HEK293 (cell line): ENCODE measurements around the gene MAF.

Experiments used
- CTCF ChIA-PET: fragments of 350-600 bp; formaldehyde crosslinking; extraction: SDS; loops from one replicate; lab custom pipeline; 2021; ENCODE audit warnings: antibody characterized with exemption; lab: Yijun Ruan, JAX
- POLR2A ChIA-PET: fragments of 300-600 bp; formaldehyde crosslinking; extraction: SDS; loops from one replicate; lab custom pipeline; 2020; ENCODE audit warnings: antibody characterized with exemption, inconsistent platforms; lab: Yijun Ruan, JAX
- H3K27ac ChIP-seq: fragments of 200-500 bp; sonication (Bioruptor generic); 2 replicates; pipeline ENCODE4 v1.5.1; 2014; ENCODE audit warnings: low read depth, low read length, control low read depth, inconsistent platforms; ENCODE audit errors: extremely low read depth
- H3K36me3 ChIP-seq, 2 experiments: fragments of 200-500 bp in 1 of 2; sonication (Bioruptor generic) in 1 of 2; 1 replicate in 1 of 2; 2 replicates in 1 of 2; pipeline ENCODE4 v1.5.1; 2014 to 2017; ENCODE audit warnings: inconsistent platforms in 2 of 2, low read length in 2 of 2; ENCODE audit not compliant: control insufficient read depth in 2 of 2, insufficient read depth in 1 of 2
- H3K4me1 ChIP-seq: fragments of 200-500 bp; sonication (Bioruptor generic); 2 replicates; pipeline ENCODE4 v1.5.1; 2014; ENCODE audit warnings: mild to moderate bottlenecking, low read length, inconsistent platforms; ENCODE audit not compliant: control insufficient read depth, insufficient read depth
- H3K4me3 ChIP-seq: 2 replicates; pipeline ENCODE4 v1.5.1; 2011; ENCODE audit warnings: low read depth, mild to moderate bottlenecking, control low read depth, low read length, moderate library complexity
- H3K9me3 ChIP-seq: fragments of 200-500 bp; sonication (Bioruptor generic); 2 replicates; pipeline ENCODE4 v1.5.1; 2014; ENCODE audit warnings: low read depth, low read length, inconsistent platforms; ENCODE audit not compliant: control insufficient read depth, insufficient read depth
- BCL11A ChIP-seq: fragments of 450-650 bp; formaldehyde crosslinking; IDR thresholded peaks from 2 replicates; pipeline ENCODE4 v1.5.1; 2016; ENCODE audit warnings: low read depth, missing biosample characterization, missing genetic modification characterization
- BCL6B ChIP-seq: fragments of 450-650 bp; formaldehyde crosslinking; IDR thresholded peaks from 2 replicates; pipeline ENCODE4 v1.5.1; 2017; ENCODE audit warnings: missing biosample characterization, missing genetic modification characterization
- HIC1 ChIP-seq: fragments of 450-650 bp; formaldehyde crosslinking; IDR thresholded peaks from 2 replicates; pipeline ENCODE4 v1.5.1; 2016; ENCODE audit warnings: missing biosample characterization, missing genetic modification characterization
- HOXD13 ChIP-seq: sonication (generic); formaldehyde crosslinking; IDR thresholded peaks from 2 replicates; pipeline ENCODE4 v1.8.0; 2022; ENCODE audit warnings: missing genetic modification reagents, borderline replicate concordance
- KLF16 ChIP-seq: fragments of 450-650 bp; formaldehyde crosslinking; IDR thresholded peaks from 2 replicates; pipeline ENCODE4 v1.5.1; 2017; ENCODE audit warnings: missing biosample characterization, missing genetic modification characterization
- KLF9 ChIP-seq: fragments of 450-650 bp; formaldehyde crosslinking; IDR thresholded peaks from 2 replicates; pipeline ENCODE4 v1.5.1; 2016; ENCODE audit warnings: missing biosample characterization, missing genetic modification characterization, low read depth
- TRIM28 ChIP-seq: IDR thresholded peaks from 2 replicates; pipeline ENCODE4 v1.6.1; 2011; ENCODE audit warnings: low read length, control low read depth, borderline replicate concordance
- ZBTB17 ChIP-seq: fragments of 450-650 bp; formaldehyde crosslinking; IDR thresholded peaks from 2 replicates; pipeline ENCODE4 v1.5.1; 2016; ENCODE audit warnings: missing biosample characterization, missing genetic modification characterization
- ZBTB48 ChIP-seq: fragments of 450-650 bp; formaldehyde crosslinking; IDR thresholded peaks from 2 replicates; pipeline ENCODE4 v1.5.1; 2016; ENCODE audit warnings: missing biosample characterization, missing genetic modification characterization
- ZFHX2 ChIP-seq: fragments of 450-650 bp; formaldehyde crosslinking; conservative IDR thresholded peaks from 2 replicates; pipeline ENCODE4 v1.5.1; 2016; ENCODE audit warnings: missing biosample characterization, missing genetic modification characterization
- ZNF146 ChIP-seq: fragments of 450-650 bp; formaldehyde crosslinking; IDR thresholded peaks from 2 replicates; pipeline ENCODE4 v1.5.1; 2016; ENCODE audit warnings: missing biosample characterization, missing genetic modification characterization
- ZNF16 ChIP-seq: fragments of 450-650 bp; formaldehyde crosslinking; IDR thresholded peaks from 2 replicates; pipeline ENCODE4 v1.5.1; 2016; ENCODE audit warnings: low read depth, missing biosample characterization, missing genetic modification characterization
- ZNF202 ChIP-seq: fragments of 450-650 bp; formaldehyde crosslinking; IDR thresholded peaks from 2 replicates; pipeline ENCODE4 v1.5.1; 2016; ENCODE audit warnings: missing biosample characterization, missing genetic modification characterization, borderline replicate concordance
- ZNF280C ChIP-seq: fragments of 450-650 bp; formaldehyde crosslinking; IDR thresholded peaks from 2 replicates; pipeline ENCODE4 v1.5.1; 2016; ENCODE audit warnings: missing biosample characterization, missing genetic modification characterization
- ZNF335 ChIP-seq: fragments of 450-650 bp; formaldehyde crosslinking; conservative IDR thresholded peaks from 2 replicates; pipeline ENCODE4 v1.5.1; 2016; ENCODE audit warnings: missing biosample characterization, missing genetic modification characterization
- ZNF37A ChIP-seq: fragments of 450-650 bp; IDR thresholded peaks from 2 replicates; pipeline ENCODE4 v1.5.1; 2018; ENCODE audit warnings: missing biosample characterization, missing genetic modification characterization
- ZNF510 ChIP-seq: fragments of 450-650 bp; formaldehyde crosslinking; IDR thresholded peaks from 2 replicates; pipeline ENCODE4 v1.5.1; 2018; ENCODE audit warnings: mild to moderate bottlenecking, missing genetic modification characterization, missing biosample characterization; ENCODE audit not compliant: insufficient replicate concordance
- ZNF549 ChIP-seq: fragments of 450-650 bp; IDR thresholded peaks from 2 replicates; pipeline ENCODE4 v1.5.1; 2018; ENCODE audit warnings: missing biosample characterization, missing genetic modification characterization, mild to moderate bottlenecking, inconsistent platforms, moderate library complexity
- ZNF555 ChIP-seq: fragments of 450-650 bp; formaldehyde crosslinking; conservative IDR thresholded peaks from 2 replicates; pipeline ENCODE4 v1.5.1; 2017; ENCODE audit warnings: missing biosample characterization, mild to moderate bottlenecking, missing genetic modification characterization, inconsistent platforms
- ZNF561 ChIP-seq: fragments of 450-650 bp; IDR thresholded peaks from 2 replicates; pipeline ENCODE4 v1.5.1; 2018; ENCODE audit warnings: missing biosample characterization, missing genetic modification characterization, borderline replicate concordance
- ZNF571 ChIP-seq: fragments of 450-650 bp; formaldehyde crosslinking; IDR thresholded peaks from 2 replicates; pipeline ENCODE4 v1.5.0; 2017; ENCODE audit warnings: missing biosample characterization, missing genetic modification characterization
- ZNF645 ChIP-seq: fragments of 450-650 bp; formaldehyde crosslinking; IDR thresholded peaks from 2 replicates; pipeline ENCODE4; 2016; ENCODE audit warnings: missing biosample characterization, missing genetic modification characterization
- ZNF791 ChIP-seq: fragments of 450-650 bp; formaldehyde crosslinking; IDR thresholded peaks from 2 replicates; pipeline ENCODE4 v1.5.1; 2016; ENCODE audit warnings: missing biosample characterization, missing genetic modification characterization

MAF gene

GRCh38 chr16:79595231-79595641, 5.3 kb downstream of the MAF start:
- ChIA-PET CTCF (interaction anchor here (0.6 to 0.7 kb wide), 2 partner anchors 65 to 1338 kb away, joined by 5 read pairs; no protein-coding TSS in a partner anchor), POLR2A (interaction anchor here (0.6 kb wide), 1 partner anchor 538 kb away, joined by 5 read pairs; no protein-coding TSS in a partner anchor)
- Histone ChIP-seq H3K9me3 (no peaks in the 10 kb centered on the region), H3K36me3 (peaks cover 0 to 3% of the 10 kb centered on the region in 2 experiments; a peak in 1 of 3 replicates), H3K27ac (0 out of 2 replicates have a peak overlapping the region, but pooled peaks have one; percentile 9), H3K4me1 (peaks cover 16% of the 10 kb centered on the region), H3K4me3 (no peak overlapping the region)
- TF ChIP-seq KLF16 (no peak), ZNF280C (tag by site-specific recombination) (no peak), ZNF202 (no peak), ZNF645 (tag by site-specific recombination) (no peak), ZNF16 (tag by site-specific recombination) (no peak), ZNF37A (tag by site-specific recombination) (no peak), TRIM28 (no peak), ZBTB17 (0 out of 2 replicates have a peak, but pooled peaks have one; percentile 16)

GRCh38 chr16:79593754-79594153, 6.8 kb downstream of the MAF start:
- Histone ChIP-seq H3K4me1 (peaks cover 16% of the 10 kb centered on the region), H3K36me3 (peaks cover 0 to 3% of the 10 kb centered on the region in 2 experiments; a peak in 1 of 3 replicates), H3K27ac (no peak overlapping the region), H3K9me3 (no peaks in the 10 kb centered on the region), H3K4me3 (no peak overlapping the region)
- POLR2A ChIA-PET, result no interaction called here
- CTCF ChIA-PET, result no interaction called here
- TF ChIP-seq KLF9 (tag by site-specific recombination), result no peak
- no peak for TF ChIP-seq ZFHX2 (tag by site-specific recombination)
- TF ChIP-seq ZBTB17, result no peak

GRCh38 chr16:79593074-79593531, 7.4 kb downstream of the MAF start:
- Histone ChIP-seq H3K9me3 (no peaks in the 10 kb centered on the region), H3K4me3 (no peak overlapping the region), H3K4me1 (peaks cover 18% of the 10 kb centered on the region), H3K36me3 (peaks cover 0 to 3% of the 10 kb centered on the region in 2 experiments; a peak in 1 of 3 replicates), H3K27ac (no peak overlapping the region)
- TF ChIP-seq ZNF510 (tag by site-specific recombination) (no peak), ZNF549 (tag by site-specific recombination) (no peak), ZNF555 (tag by site-specific recombination) (no peak), ZBTB48 (no peak), ZNF791 (tag by site-specific recombination) (no peak), BCL11A (tag by site-specific recombination) (no peak), ZNF335 (tag by site-specific recombination) (no peak), ZNF280C (tag by site-specific recombination) (no peak), ZNF202 (no peak), BCL6B (no peak), HOXD13 (CRISPR knock-in tag) (no peak), ZNF561 (tag by site-specific recombination) (no peak), HIC1 (tag by site-specific recombination) (no peak), ZNF571 (tag by site-specific recombination) (no peak), ZNF146 (tag by site-specific recombination) (no peak)
- ChIA-PET POLR2A (no interaction called here), CTCF (no interaction called here)
